Epidermal melanocyte (primary cell): ENCODE measurements around the gene CFAP77.
"Not testable (repeated sequence)": the region's sequence is repeated elsewhere in the genome, so short reads cannot be mapped to it uniquely, and the experiment has no call there.

Experiments used
- DNase-seq: peaks from one replicate; pipeline ENCODE4 v3.0.0; 2011; ENCODE audit warnings: low spot score; ENCODE audit not compliant: insufficient read length

CFAP77 gene

DNA sequence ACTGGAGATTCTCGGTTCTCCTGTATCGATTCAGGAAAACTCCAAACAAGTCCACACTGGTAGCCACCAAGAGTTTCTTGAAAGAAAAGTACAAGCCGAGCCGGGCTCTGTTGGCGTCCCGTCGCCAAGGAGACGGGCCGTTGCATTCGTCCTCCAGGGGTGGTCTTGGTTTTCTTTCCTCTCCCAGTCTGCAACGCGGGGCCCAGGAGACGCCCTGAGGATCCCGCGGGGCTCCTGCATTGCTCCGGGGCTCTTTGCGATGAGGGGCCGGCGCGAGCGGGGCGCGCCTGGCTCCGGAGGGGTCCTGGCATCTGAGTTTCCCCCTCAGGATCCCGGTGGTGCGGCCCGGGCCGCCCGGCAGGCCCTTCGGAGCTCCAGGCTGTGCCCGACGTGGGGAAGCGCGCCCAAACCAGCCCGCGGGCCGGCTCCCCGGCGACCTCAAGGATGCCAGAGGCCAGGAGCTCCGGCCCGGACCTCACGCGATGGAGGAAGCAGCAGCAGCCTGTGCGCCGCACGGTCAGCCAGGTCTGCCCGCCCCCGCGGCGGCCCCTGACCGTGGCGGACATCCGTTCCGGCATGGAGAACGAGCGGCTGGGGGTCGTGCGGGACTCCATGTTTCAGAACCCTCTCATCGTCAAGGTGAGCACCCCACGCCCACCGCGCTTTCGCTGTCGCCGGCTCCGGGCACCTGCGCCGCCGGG, at the start of gene CFAP77:
Gene CFAP77, plus strand, starts transcription at position 384 of the 701 bp plus-strand sequence. Its CDS starts 61 bp downstream, at position 445.
- DNase-seq, result peak; percentile 44

DNA sequence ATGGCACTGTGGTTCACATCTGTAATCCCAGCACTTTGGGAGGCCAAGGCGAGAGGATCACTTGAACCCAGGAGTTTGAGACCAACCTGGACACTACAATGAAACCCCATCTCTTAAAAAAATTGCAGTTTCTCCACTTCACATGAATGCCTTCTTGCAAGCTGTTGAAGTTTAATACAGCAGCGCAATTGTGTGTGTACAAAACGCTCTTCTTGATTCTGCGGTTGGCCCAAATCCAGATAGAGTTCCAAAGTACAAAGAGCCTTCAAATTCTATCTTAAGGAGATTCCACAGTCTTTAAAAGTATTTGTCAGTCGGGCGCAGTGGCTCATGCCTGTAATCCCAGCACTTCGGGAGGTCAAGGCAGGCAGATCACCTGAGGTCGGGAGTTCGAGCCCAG, 45.9 kb upstream of the CFAP77 start:
- no peak for DNase-seq

DNA sequence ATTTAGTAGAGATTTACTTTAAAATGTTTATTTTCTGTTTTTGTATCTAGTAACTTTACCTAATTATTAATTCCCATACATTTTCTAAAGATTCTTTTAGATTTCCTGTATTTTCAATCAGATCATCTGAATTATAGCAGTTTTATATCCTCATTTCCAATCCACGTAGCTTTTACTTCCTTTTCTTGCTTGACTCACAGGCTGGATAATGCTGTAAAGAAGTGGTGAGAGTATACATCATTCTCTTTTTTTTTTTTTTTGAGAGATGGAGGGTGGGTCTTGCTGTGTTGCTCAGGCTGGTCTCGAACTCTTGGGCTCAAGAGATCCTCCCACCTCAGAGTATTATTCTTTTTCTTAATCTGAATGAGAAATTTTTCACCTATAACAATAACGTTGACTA, 44.0 kb upstream of the CFAP77 start:
- no peak for DNase-seq

DNA sequence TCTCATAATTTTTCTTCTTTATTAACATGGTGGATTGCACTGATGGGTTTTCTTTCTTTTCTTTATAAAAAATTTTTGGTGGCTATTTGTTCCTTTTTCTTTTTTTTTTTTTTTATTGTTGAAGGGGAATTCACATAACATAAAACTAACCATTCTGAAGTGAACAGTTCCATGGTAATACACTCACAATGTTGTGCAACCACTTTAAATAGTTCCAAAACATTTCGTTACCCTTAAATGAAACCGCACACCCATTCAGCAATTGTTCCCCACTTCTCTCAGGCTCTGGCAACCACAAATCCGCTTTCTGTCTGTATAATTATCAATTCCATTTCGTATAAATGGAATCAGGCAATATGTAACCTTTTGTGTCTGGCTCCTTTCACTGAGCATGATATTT, 43.5 kb upstream of the CFAP77 start:
- no peak for DNase-seq

DNA sequence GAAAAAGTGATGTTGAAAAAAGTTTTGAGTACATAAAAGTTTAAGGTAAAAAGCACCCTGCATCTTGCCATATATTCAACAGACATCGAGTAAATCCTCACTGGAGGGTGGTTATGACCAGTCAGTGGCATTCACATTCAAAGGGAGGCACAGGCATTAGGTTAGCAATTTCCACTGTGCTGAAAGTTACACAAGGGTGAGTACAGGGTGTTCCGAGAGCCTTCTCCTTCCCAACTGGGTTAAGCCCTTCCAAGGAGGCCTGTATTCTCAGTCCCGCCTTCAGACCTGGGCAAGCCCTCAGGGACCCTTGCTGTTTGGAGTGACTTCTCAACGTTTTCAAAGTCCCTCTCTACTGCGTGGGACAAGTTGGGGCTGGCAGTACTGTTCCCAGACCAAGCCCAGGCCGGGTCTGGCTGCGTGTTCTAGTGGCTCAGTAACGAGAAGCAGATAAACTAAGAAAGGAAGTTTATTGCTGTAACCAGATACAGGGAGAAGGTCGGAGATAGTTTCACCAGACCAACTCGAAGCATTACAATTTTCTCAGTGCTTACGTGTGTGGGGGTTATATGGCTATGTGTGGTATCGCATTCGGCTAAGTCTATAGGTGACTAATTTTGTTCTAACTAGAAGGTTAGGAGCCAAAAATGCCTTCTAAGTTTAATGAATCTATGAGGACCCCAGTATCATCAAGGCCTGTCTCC, 42.2 kb upstream of the CFAP77 start:
- no peak for DNase-seq

DNA sequence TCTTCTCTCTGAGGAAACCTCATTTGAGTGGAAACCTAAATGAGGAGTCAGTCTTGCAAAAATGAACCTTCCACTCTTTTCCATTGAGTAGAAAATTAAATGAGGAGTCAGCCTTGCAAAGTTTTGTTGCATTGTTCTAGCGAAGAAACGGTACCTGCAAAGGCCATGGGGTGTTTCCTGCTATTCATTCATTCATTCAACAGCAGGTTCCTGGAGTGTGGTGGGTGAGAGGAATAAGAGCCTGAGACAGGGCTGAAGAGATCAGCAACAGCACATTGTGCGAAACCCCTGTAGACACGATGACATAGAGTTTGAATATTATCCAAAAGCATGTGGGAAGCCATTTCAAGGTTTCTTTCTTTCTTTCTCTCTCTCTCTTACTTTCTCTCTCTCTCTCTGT, 40.6 kb upstream of the CFAP77 start:
- no peak for DNase-seq

DNA sequence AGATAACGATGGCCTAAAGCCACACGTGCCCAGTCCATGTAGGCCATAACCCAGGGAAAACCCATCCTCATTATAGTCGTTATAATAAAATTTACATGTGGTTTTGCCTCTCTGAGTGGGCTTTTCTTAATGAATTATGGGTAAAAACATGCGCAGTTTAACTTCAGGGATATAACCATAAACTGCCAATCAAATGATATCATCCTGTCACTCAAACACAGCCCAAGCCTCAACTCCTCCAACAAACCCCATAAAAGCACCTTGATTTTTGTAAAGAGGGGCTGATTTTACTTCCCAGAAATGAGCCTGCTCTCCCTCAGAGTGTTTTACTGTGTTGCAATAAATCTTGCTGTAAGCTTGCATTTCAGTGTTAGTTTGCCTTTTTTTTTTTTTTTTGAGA, 39.4 kb upstream of the CFAP77 start:
- no peak for DNase-seq

DNA sequence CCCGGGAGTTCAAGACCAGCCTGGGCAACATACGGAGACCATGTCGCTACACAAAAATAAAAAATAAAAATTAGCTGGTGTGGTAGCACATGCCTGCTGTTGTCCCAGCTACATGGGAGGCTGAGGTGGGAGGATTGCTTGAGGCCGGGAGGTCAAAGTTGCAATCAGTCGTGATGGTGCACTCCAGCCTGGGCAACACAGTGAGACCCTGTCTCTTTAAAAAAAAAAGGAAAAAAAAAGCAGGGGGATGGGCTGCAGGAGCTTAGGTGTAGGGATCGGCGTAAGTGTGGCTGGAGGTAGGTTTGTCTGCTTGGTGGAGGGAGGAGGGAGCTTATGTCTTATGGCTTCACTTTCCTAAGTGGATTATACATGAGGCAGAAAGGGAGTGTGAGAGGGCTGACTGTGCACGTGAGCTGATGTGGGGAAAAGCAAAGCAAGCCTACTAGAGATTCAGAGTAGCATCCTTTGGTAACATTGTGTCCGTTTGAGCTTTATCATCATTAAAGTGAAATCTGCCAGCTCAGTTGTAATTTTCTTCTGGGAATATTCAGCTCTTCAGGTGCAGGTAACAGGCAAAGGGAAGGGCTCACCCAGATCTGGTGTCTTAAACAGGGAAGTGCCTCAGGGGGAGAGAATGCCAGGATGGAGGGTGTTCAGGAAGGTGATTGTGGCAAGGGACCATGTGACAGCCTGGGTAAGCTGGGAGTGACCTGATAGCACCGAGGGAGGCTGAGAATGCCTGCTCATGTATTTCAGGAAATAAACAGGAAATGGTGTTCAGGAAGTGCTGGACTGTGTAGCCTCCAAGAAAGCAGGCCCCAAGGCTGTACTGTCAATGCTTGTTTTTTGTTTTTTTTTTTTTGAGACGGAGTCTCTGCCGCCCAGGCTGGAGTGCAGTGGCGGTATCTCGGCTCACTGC, 37.6 kb upstream of the CFAP77 start:
- no peak for DNase-seq

DNA sequence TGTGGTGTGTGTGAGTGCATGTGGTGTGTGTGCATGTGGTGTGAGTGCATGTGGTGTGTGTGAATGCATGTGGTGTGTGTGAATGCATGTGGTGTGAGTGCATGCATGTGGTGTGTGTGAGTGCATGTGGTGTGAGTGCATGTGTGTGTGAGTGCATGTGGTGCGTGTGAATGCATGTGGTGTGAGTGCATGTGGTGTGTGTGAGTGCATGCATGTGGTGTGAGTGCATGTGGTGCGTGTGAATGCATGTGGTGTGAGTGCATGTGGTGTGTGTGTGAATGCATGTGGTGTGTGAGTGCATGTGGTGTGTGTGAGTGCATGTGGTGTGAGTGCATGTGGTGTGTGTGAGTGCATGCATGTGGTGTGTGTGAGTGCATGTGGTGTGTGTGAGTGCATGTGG, 32.2 kb upstream of the CFAP77 start:
- not testable (repeated sequence) for DNase-seq

DNA sequence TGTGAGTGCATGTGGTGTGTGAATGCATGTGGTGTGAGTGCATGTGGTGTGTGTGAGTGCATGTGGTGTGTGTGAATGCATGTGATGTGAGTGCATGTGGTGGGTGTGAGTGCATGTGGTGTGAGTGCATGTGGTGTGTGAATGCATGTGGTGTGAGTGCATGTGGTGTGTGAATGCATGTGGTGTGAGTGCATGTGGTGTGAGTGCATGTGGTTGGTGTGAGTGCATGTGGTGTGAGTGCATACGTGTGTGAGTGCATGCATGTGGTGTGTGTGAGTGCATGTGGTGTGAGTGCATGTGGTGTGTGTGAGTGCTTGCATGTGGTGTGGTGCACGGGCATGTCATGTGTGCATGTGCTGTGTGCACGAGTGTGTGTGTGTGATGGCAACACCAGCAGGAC, 31.6 kb upstream of the CFAP77 start:
- DNase-seq, result not testable (repeated sequence)

DNA sequence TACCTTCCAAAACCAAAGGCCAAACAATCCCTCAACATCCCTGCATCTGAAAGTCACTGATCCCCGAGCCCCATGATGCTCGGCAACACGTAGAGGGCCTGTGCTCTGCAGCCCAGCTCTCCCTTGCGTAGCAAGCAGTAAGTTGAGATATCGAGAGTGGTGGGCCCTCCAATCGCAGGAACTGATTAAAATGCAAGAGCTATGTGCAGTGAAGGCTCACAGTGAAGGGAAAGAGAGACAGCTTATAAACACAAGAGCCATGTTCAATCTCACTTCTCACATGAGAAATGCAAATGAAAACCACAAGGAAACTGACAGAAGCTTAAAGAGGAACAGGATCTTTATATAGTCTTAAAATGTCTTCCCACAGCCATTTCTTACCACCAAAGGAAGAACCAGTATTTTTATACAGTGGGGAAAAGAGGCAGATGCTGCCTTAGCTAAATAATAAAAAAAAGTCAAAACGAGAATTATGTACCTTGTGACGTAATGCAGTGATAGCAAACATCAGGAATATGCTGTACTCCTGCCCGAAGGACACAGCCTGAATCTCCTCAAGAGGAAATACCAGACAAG, 28.0 kb upstream of the CFAP77 start:
- no peak for DNase-seq

DNA sequence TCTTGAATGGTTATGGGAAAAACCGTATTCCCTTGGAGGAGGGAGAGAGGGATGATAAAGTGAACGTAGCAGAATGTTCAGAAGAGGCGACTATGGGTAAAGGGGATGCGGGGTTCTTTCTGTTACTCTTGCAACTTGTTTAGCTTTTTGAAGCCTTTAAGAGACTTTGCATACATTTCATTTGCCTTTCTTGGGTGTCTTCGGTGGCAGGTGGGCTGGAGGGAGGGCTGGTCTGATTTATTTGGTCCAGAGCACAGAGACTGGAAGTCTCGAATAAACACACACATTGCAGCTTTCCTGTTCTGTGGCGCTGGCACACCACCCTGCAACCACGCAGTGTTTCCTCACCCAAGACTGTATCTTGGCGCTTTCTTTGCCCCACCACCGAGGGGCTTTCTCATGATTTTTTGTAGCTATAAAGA, 26.5 kb upstream of the CFAP77 start:
- DNase-seq, result no peak

DNA sequence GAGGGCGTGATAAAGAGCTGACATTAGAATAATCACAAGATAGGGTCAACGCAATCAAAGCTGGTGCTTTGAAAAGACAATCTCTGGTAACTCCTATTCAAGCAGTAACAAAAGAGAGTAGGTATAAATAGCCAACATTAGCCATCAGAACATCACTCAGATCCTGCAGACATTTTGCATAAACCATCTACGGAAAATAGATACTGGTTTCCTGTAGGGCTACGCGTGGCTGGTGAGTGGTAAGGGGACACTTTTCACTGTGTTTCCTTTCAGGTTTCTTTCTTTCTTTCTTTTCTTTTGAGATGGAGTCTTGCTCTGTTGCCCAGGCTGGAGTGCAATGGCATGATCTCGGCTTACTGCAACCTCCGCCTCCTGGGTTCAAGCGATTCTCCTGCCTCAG, 25.6 kb upstream of the CFAP77 start:
- no peak for DNase-seq

DNA sequence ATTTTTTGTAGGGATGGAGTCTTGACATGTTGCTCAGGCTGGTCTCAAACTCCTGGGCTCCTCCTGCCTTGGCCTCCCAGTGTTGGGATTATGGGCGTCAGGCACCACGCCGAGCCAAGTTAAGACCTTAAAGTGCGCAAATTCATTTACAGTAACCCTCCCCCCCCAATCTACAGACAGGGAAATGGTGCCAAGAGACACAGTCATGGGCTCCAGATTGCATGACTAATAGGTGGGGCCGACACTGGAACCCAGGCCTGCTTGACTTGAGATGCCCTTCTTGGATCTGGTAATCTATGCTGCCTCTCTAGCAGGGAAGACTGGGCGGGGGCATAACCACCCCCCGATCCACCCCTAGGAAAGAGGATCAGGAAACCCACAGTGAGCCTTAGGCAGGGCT, 22.9 kb upstream of the CFAP77 start:
- DNase-seq, result no peak

DNA sequence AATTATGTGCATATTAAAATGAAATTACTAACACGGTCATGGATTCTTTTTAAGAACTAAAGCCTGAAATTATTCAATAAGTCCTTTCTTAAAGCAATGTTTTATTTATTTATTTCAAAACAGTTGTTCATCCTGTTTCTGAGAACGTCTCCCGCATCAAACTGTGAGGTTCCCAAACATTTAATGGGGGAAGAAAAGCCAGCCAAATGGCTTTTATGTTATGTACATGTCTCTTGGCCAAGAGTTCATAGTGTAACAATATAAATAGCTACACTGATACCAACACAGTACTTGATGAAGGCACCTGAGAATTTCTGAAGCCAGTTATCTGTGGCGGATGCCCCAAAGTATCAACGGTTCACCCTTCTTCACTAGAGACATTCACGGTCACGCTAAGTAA, 19.0 kb upstream of the CFAP77 start:
- no peak for DNase-seq

DNA sequence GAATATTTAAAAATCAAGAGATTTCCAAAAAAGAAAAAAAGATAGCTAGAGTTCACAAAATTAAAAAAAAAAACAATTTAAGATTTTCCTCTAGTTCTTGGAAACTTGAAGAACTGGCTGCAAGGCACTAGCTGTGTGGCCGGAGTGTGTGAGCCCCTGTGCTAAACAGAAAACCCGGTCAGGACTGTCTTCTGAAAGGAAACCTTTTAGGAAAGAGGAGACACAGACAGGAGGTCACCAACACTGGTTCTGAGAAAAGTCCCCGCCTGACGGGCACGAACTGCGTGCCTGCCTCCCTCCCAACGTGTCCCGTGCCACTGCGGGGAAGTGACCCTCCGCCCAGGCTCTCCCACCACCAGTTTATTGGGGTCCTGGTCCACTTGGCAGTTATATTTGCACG, 18.6 kb upstream of the CFAP77 start:
- DNase-seq, result no peak

DNA sequence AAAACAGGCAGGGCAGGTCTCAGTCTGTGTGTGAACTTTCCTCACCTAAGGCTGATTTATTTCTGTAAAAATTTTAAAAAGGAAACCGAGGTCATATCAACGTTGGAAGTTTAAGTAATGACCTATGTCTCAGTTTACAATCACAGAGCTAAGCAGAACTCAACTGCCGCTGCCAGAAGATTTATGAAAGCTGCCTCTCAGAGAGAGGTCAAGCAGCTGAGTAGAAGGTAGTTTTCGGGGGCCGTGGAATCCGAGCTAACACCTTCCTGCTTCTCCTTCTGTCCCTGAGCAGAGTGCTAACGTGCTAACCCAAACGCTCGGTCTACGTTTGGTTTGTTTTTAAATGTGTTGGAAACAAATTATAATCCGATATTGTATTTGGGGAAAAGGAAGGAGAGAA, 14.5 kb upstream of the CFAP77 start:
- DNase-seq, result no peak

DNA sequence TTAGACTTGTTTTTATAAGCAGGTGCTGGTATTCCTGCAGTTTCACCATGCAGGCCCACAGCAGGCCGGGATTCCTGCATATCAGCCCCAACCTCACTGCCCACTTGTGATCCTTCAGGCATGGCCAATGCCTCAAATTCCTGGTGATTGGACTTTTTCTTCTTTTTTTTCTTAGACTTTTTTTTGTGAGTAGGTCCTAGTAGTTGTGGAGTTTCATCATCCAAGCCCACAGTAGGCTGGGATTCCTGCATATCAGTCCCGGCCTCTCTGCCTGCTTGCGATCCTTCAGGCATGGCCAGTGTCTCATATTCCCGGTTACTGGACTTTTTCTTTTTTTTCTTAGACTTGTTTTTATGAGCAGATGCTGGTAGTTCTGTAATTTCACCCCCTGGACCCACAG, 8.2 kb upstream of the CFAP77 start:
- no peak for DNase-seq

DNA sequence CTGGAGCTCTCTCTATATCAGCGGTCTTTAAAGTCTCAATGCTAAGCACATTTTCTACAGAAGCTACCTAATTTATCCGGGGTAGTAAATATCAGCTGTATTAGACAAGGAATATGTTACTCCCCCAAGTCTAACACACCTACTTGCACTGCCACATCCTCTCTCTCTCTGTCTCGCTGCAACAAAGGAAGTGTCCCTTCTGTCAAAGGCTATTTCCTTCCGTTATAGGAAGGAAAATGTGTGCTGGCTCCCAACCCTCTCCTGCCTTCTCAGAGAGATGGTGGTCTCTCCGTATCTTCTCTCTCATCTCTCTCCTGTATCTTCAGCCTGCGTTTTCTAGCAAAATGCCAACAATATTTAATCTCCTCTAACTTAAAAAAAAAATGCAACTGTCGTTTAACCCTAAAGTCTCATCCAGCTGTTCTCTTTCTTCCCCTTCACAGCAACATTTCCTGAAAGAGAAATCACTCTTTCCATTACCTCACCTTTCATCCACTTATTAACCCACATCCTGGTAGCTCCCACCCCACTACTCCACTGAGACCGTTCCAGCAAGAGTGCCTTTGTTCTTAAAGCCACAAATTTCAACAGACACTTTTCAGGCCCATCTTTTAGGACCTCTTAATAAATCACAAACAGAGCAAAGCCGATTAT, 5.7 kb upstream of the CFAP77 start:
- DNase-seq, result no peak

DNA sequence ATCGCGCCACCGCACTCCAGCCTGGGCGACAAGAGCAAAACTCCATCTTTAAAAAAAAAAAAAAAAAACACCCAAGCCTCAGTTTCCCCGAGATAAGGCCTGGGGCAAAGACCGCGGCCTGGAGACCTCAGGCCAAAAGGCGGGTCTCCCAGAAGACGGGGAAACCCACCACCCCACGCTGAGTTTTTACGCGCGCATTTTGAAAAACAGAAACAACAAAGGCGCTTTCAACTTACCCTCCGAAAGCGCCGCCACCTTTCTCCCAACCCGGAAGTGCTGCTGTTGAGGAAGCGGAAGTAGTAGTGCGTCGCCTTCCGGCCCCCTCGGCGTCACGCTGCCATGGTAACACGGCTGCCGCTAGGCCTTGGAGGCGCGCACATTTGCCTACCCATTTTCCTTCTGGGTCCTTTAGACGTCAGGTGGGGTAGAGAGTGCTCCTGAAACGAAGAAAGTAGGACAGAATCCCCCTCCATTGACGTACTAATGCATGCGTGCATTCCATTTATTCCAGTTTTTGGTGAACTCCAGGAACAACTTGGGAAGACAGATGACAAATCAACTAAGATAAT, 3.4 kb upstream of the CFAP77 start, which contains the start of gene TTF1:
Gene TTF1, minus strand, starts transcription at position 287 of the 569 bp plus-strand sequence. CDS start 4,019 bp downstream, outside the sequence.
- DNase-seq, result peak; percentile 98

DNA sequence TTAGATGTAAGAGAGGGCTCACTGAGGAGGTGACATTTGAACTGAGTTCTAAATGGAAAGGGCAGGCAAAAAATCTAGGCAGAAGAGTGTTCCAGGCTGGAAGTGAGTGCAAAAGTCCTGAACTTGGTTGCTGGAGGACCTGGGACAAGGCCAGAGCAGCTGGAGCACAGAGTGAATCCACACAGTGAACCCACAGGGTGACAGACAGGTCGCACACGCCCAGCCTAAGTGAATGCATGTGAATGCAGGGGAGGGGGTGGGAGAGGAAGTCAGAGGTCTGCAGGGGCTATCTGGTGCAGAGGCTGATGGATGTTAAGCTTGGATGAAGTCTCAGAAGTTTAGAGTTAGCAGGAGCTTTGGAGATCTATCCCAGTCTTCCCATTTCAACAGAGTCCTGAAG, 2.8 kb upstream of the CFAP77 start:
- DNase-seq, result no peak
